ENCODE results near the gene GCH1. TPM values are rescaled to one million over a fixed set of nuclear protein-coding genes. Genes with fewer than 3 reads are reported as not detected.

The GCH1 gene
- polyA plus RNA-seq, 3 donors = 55.3 to 68.6 (median 63.3) TPM

GRCh38 chr14:54922598-54922997 lies 20.0 kb upstream of the GCH1 start:
- DNase-seq = no peak
- H3K27ac Mint-ChIP-seq = peak overlapping the region in 1 of 7 donors; percentile 70
- H3K4me3 Mint-ChIP-seq = no peak overlapping the region

GRCh38 chr14:54920052-54920451 lies 17.4 kb upstream of the GCH1 start:
- H3K79me2 ChIP-seq (ENCODE audit: insufficient read depth, low read length) = no peaks in the 10 kb centered on the region
- TF ChIP-seq, protein P1, sequence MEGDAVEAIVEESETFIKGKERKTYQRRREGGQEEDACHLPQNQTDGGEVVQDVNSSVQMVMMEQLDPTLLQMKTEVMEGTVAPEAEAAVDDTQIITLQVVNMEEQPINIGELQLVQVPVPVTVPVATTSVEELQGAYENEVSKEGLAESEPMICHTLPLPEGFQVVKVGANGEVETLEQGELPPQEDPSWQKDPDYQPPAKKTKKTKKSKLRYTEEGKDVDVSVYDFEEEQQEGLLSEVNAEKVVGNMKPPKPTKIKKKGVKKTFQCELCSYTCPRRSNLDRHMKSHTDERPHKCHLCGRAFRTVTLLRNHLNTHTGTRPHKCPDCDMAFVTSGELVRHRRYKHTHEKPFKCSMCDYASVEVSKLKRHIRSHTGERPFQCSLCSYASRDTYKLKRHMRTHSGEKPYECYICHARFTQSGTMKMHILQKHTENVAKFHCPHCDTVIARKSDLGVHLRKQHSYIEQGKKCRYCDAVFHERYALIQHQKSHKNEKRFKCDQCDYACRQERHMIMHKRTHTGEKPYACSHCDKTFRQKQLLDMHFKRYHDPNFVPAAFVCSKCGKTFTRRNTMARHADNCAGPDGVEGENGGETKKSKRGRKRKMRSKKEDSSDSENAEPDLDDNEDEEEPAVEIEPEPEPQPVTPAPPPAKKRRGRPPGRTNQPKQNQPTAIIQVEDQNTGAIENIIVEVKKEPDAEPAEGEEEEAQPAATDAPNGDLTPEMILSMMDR (IDR thresholded peaks at IDR 0.05) = no peak
- H4K20me1 ChIP-seq (ENCODE audit: insufficient read depth, low read length) = no peaks in the 10 kb centered on the region
- no peaks in the 10 kb centered on the region for H3K36me3 ChIP-seq (replicated peaks in 1 of 2; ENCODE audit: control insufficient read depth in 1 of 2, insufficient read depth in 2 of 2, low read length in 2 of 2)
- H3K4me1 ChIP-seq (ENCODE audit: control insufficient read depth in 1 of 2, insufficient read depth in 2 of 2, low read length in 2 of 2) = no peaks in the 10 kb centered on the region
- no peak overlapping the region for H3K4me3 Mint-ChIP-seq
- no CpG with 5 or more reads among the region's 1 CpG for WGBS (ENCODE audit: insufficient coverage)
- H3K9ac ChIP-seq (ENCODE audit: insufficient read depth, low read length, poor library complexity, severe bottlenecking) = no peak overlapping the region
- H3K27ac Mint-ChIP-seq = no peak overlapping the region
- no peaks in the 10 kb centered on the region for H3K4me1 Mint-ChIP-seq
- H2AFZ ChIP-seq (ENCODE audit: insufficient read depth, low read depth, low read length, poor library complexity, severe bottlenecking) = no peak overlapping the region
- no peak overlapping the region for H3K27ac ChIP-seq (ENCODE audit: low read depth in 1 of 2, low read length in 2 of 2)
- no peaks in the 10 kb centered on the region for H3K9me3 ChIP-seq (replicated peaks in 1 of 2; ENCODE audit: control insufficient read depth in 1 of 2, insufficient read depth in 1 of 2, low read length in 2 of 2)
- intact Hi-C loops (cut with micrococcal nuclease) = no loop called here
- no peaks in the 10 kb centered on the region for H3K36me3 Mint-ChIP-seq
- peaks cover 0 to 2% (median 1%) of the 10 kb centered on the region in 3 donors for H3K27me3 Mint-ChIP-seq (ENCODE audit: low read depth in 3 of 3)
- no peak for DNase-seq
- H3K4me3 ChIP-seq (replicated peaks in 1 of 3; ENCODE audit: low read depth in 2 of 3, low read length in 3 of 3) = no peak overlapping the region
- H3K9me3 Mint-ChIP-seq = no peaks in the 10 kb centered on the region
- H3K27me3 ChIP-seq (ENCODE audit: control insufficient read depth in 2 of 2, insufficient read depth in 2 of 2, low read length in 2 of 2) = no peaks in the 10 kb centered on the region
- no peak overlapping the region for H3K4me2 ChIP-seq (replicated peaks; ENCODE audit: extremely low read depth, low read length, poor library complexity, severe bottlenecking)

More at GRCh38 chr14:54922598-54922997, 20.0 kb upstream of the GCH1 start:
- H3K27me3 Mint-ChIP-seq (ENCODE audit: low read depth in 3 of 3) = peaks cover 2 to 4% (median 2%) of the 10 kb centered on the region in 3 donors
- H3K4me1 ChIP-seq (ENCODE audit: control insufficient read depth in 1 of 2, insufficient read depth in 2 of 2, low read length in 2 of 2) = no peaks in the 10 kb centered on the region
- intact Hi-C loops (cut with micrococcal nuclease) = no loop called here
- H3K27me3 ChIP-seq (ENCODE audit: control insufficient read depth in 2 of 2, insufficient read depth in 2 of 2, low read length in 2 of 2) = no peaks in the 10 kb centered on the region
- peaks cover 2% of the 10 kb centered on the region for H3K4me1 Mint-ChIP-seq
- H3K36me3 Mint-ChIP-seq = no peaks in the 10 kb centered on the region
- no peak overlapping the region for H2AFZ ChIP-seq (ENCODE audit: insufficient read depth, low read depth, low read length, poor library complexity, severe bottlenecking)
- H3K27ac ChIP-seq (ENCODE audit: low read depth in 1 of 2, low read length in 2 of 2) = no peak overlapping the region
- no peaks in the 10 kb centered on the region for H3K36me3 ChIP-seq (replicated peaks in 1 of 2; ENCODE audit: control insufficient read depth in 1 of 2, insufficient read depth in 2 of 2, low read length in 2 of 2)
- no peaks in the 10 kb centered on the region for H3K79me2 ChIP-seq (ENCODE audit: insufficient read depth, low read length)
- TF ChIP-seq, protein P1 (IDR thresholded peaks at IDR 0.05) = no peak
- no peak overlapping the region for H3K4me2 ChIP-seq (replicated peaks; ENCODE audit: extremely low read depth, low read length, poor library complexity, severe bottlenecking)
- H3K9ac ChIP-seq (ENCODE audit: insufficient read depth, low read length, poor library complexity, severe bottlenecking) = no peak overlapping the region
- 100% methylated on average over 3 of the region's 3 CpGs for WGBS (ENCODE audit: insufficient coverage)
- H3K9me3 Mint-ChIP-seq = no peaks in the 10 kb centered on the region
- no peaks in the 10 kb centered on the region for H4K20me1 ChIP-seq (ENCODE audit: insufficient read depth, low read length)
- H3K9me3 ChIP-seq (replicated peaks in 1 of 2; ENCODE audit: control insufficient read depth in 1 of 2, insufficient read depth in 1 of 2, low read length in 2 of 2) = no peaks in the 10 kb centered on the region
- no peak overlapping the region for H3K4me3 ChIP-seq (replicated peaks in 1 of 3; ENCODE audit: low read depth in 2 of 3, low read length in 3 of 3)
